ENCODE measurements around the gene PRND.

Gene PRND

GRCh38 chr20:4691753-4692152 lies 30.0 kb upstream of the PRND start:
- TF ChIP-seq REST (IDR thresholded peaks at IDR 0.05; ENCODE audit: low read depth) (no peak), RAD21 (IDR thresholded peaks at IDR 0.05; ENCODE audit: low read depth) (no peak), EGR1 (IDR thresholded peaks at IDR 0.05) (no peak), NFIC (IDR thresholded peaks at IDR 0.05) (no peak), TAF1 (IDR thresholded peaks at IDR 0.05; ENCODE audit: low read depth) (no peak), ZBTB7A (IDR thresholded peaks at IDR 0.05; ENCODE audit: low read depth) (no peak), EP300 (IDR thresholded peaks at IDR 0.05; ENCODE audit: borderline replicate concordance) (no peak), TEAD4 (IDR thresholded peaks at IDR 0.05) (no peak), TCF12 (IDR thresholded peaks at IDR 0.05; ENCODE audit: low read depth) (no peak), USF1 (IDR thresholded peaks at IDR 0.05) (no peak), CEBPB (IDR thresholded peaks at IDR 0.05) (no peak), YY1 (IDR thresholded peaks at IDR 0.05; ENCODE audit: low read depth) (no peak)

GRCh38 chr20:4694076-4694475 lies 27.6 kb upstream of the PRND start:
- TF ChIP-seq USF1 (IDR thresholded peaks at IDR 0.05) (no peak), TEAD4 (IDR thresholded peaks at IDR 0.05) (no peak), FOXM1 (IDR thresholded peaks at IDR 0.05; ENCODE audit: borderline replicate concordance, low read depth) (no peak), MAX (IDR thresholded peaks at IDR 0.05) (no peak), EP300 (IDR thresholded peaks at IDR 0.05; ENCODE audit: borderline replicate concordance) (no peak), RAD21 (IDR thresholded peaks at IDR 0.05; ENCODE audit: low read depth) (no peak), TCF12 (IDR thresholded peaks at IDR 0.05; ENCODE audit: low read depth) (no peak), CREB1 (IDR thresholded peaks at IDR 0.05; ENCODE audit: low read depth) (no peak)

GRCh38 chr20:4697189-4697830 lies 24.4 kb upstream of the PRND start:
- TF ChIP-seq CEBPB (IDR thresholded peaks at IDR 0.05): no peak
- TF ChIP-seq EGR1 (IDR thresholded peaks at IDR 0.05): no peak
- TF ChIP-seq TCF12 (IDR thresholded peaks at IDR 0.05; ENCODE audit: low read depth): no peak
- TF ChIP-seq RAD21 (IDR thresholded peaks at IDR 0.05; ENCODE audit: low read depth): no peak
- TF ChIP-seq MAX (IDR thresholded peaks at IDR 0.05): no peak
- no peak for TF ChIP-seq FOXM1 (IDR thresholded peaks at IDR 0.05; ENCODE audit: borderline replicate concordance, low read depth)
- TF ChIP-seq TAF1 (IDR thresholded peaks at IDR 0.05; ENCODE audit: low read depth): no peak
- no peak for TF ChIP-seq USF1 (IDR thresholded peaks at IDR 0.05)
- TF ChIP-seq NFIC (IDR thresholded peaks at IDR 0.05): no peak
- TF ChIP-seq YY1 (IDR thresholded peaks at IDR 0.05; ENCODE audit: low read depth): no peak
- no peak for TF ChIP-seq TEAD4 (IDR thresholded peaks at IDR 0.05)
- no peak for TF ChIP-seq EP300 (IDR thresholded peaks at IDR 0.05; ENCODE audit: borderline replicate concordance)
- no peak for TF ChIP-seq ZBTB7A (IDR thresholded peaks at IDR 0.05; ENCODE audit: low read depth)

GRCh38 chr20:4697831-4698221 lies 23.9 kb upstream of the PRND start:
- no peak for TF ChIP-seq EP300 (IDR thresholded peaks at IDR 0.05; ENCODE audit: borderline replicate concordance)
- TF ChIP-seq MAX (IDR thresholded peaks at IDR 0.05): no peak
- no peak for TF ChIP-seq TAF1 (IDR thresholded peaks at IDR 0.05; ENCODE audit: low read depth)
- no peak for TF ChIP-seq REST (IDR thresholded peaks at IDR 0.05; ENCODE audit: low read depth)
- TF ChIP-seq USF1 (IDR thresholded peaks at IDR 0.05): no peak

- no peak for TF ChIP-seq TCF12 (IDR thresholded peaks at IDR 0.05; ENCODE audit: low read depth)
- no peak for TF ChIP-seq ZBTB7A (IDR thresholded peaks at IDR 0.05; ENCODE audit: low read depth)
- TF ChIP-seq CEBPB (IDR thresholded peaks at IDR 0.05): no peak
- TF ChIP-seq EP300 (IDR thresholded peaks at IDR 0.05; ENCODE audit: borderline replicate concordance): no peak
Measured at GRCh38 chr20:4699216-4699615, 22.5 kb upstream of the PRND start.

Measured in Ishikawa (cell line).